Measurements from ENCODE around the gene ARID1B. TPM values are rescaled to one million over a fixed set of nuclear protein-coding genes. Genes with fewer than 3 reads are reported as not detected.

Gene ARID1B
- total RNA-seq, 1 experiment from 2014 or later: 63.9 TPM

- H3K27ac Mint-ChIP-seq (ENCODE audit: low read depth, unreplicated experiment): no peak overlapping the region
- H3K4me1 Mint-ChIP-seq (ENCODE audit: insufficient read depth, unreplicated experiment): peaks cover 11% of the 10 kb centered on the region
- no peaks in the 10 kb centered on the region for H3K27me3 Mint-ChIP-seq (ENCODE audit: insufficient read depth, unreplicated experiment)
- no peak for TF ChIP-seq CTCF (IDR thresholded peaks at IDR 0.05; ENCODE audit: unreplicated experiment)
- ChIA-PET POLR2A (interaction anchor here (1.0 to 1.3 kb wide), 3 partner anchors 9 to 224 kb away, joined by 3 to 4 read pairs (median 4); no protein-coding TSS in a partner anchor), CTCF (interaction anchor here (0.7 to 0.9 kb wide), 2 partner anchors 147 to 736 kb away, joined by 3 read pairs; no protein-coding TSS in a partner anchor)
- no peak overlapping the region for H3K4me3 Mint-ChIP-seq (ENCODE audit: unreplicated experiment)
- intact Hi-C loops (cut with micrococcal nuclease): no loop called here
- BruUV-seq (replicated peaks): no TSS peak
- DNase-seq (ENCODE audit: unreplicated experiment): no peak
- H3K36me3 Mint-ChIP-seq (ENCODE audit: insufficient read depth, unreplicated experiment): no peaks in the 10 kb centered on the region
- no peaks in the 10 kb centered on the region for H3K9me3 Mint-ChIP-seq (ENCODE audit: unreplicated experiment)
Observed at GRCh38 chr6:156796627-156797026, 19.4 kb downstream of the ARID1B start.

- H3K4me3 Mint-ChIP-seq (ENCODE audit: unreplicated experiment): no peak overlapping the region
Observed at GRCh38 chr6:156797901-156798735, 20.9 kb downstream of the ARID1B start.

GRCh38 chr6:156801712-156802111, 24.5 kb downstream of the ARID1B start:
- H3K4me3 Mint-ChIP-seq (ENCODE audit: unreplicated experiment): no peak overlapping the region

More at GRCh38 chr6:156797901-156798735, 20.9 kb downstream of the ARID1B start:
- ChIA-PET POLR2A (no interaction called here), CTCF (no interaction called here)
- TF ChIP-seq CTCF (IDR thresholded peaks at IDR 0.05; ENCODE audit: unreplicated experiment): no peak
- H3K36me3 Mint-ChIP-seq (ENCODE audit: insufficient read depth, unreplicated experiment): no peaks in the 10 kb centered on the region
- H3K9me3 Mint-ChIP-seq (ENCODE audit: unreplicated experiment): no peaks in the 10 kb centered on the region
- no peak overlapping the region for H3K27ac Mint-ChIP-seq (ENCODE audit: low read depth, unreplicated experiment)
- H3K27me3 Mint-ChIP-seq (ENCODE audit: insufficient read depth, unreplicated experiment): no peaks in the 10 kb centered on the region
- BruUV-seq (replicated peaks): no TSS peak
- peaks cover 10% of the 10 kb centered on the region for H3K4me1 Mint-ChIP-seq (ENCODE audit: insufficient read depth, unreplicated experiment)
- DNase-seq (ENCODE audit: unreplicated experiment): no peak
- intact Hi-C loops (cut with micrococcal nuclease): no loop called here

More at GRCh38 chr6:156801712-156802111, 24.5 kb downstream of the ARID1B start:
- no peaks in the 10 kb centered on the region for H3K36me3 Mint-ChIP-seq (ENCODE audit: insufficient read depth, unreplicated experiment)
- H3K27ac Mint-ChIP-seq (ENCODE audit: low read depth, unreplicated experiment): no peak overlapping the region
- intact Hi-C loops (cut with micrococcal nuclease): no loop called here
- H3K27me3 Mint-ChIP-seq (ENCODE audit: insufficient read depth, unreplicated experiment): no peaks in the 10 kb centered on the region
- BruUV-seq (replicated peaks): no TSS peak
- ChIA-PET CTCF (no interaction called here), POLR2A (interaction anchor here (1.3 kb wide), 1 partner anchor 10 kb away, joined by 4 read pairs; no protein-coding TSS in a partner anchor)
- no peak for TF ChIP-seq CTCF (IDR thresholded peaks at IDR 0.05; ENCODE audit: unreplicated experiment)
- no peaks in the 10 kb centered on the region for H3K9me3 Mint-ChIP-seq (ENCODE audit: unreplicated experiment)
- DNase-seq (ENCODE audit: unreplicated experiment): no peak
- peaks cover 10% of the 10 kb centered on the region for H3K4me1 Mint-ChIP-seq (ENCODE audit: insufficient read depth, unreplicated experiment)

All from MCF 10A (cell line).